Stimulated activated CD4-positive, alpha-beta T cell treated with anti-CD3 and anti-CD28 coated beads, Interleukin-2, amount 100 ng/mL, for 24 hours (primary cell): Measurements from ENCODE around the gene AP1M1.
"Not testable (repeated sequence)": the region's sequence is repeated elsewhere in the genome, so short reads cannot be mapped to it uniquely, and the experiment has no call there.

Experiments
- DNase-seq, 2 donors: peaks; one replicate each; pipeline ENCODE4 v3.0.0-alpha.2; 2020

Gene AP1M1

GRCh38 chr19:16265890-16266585, 68.3 kb downstream of the AP1M1 start:
- DNase-seq: no peak

GRCh38 chr19:16266586-16266942, 68.9 kb downstream of the AP1M1 start:
- peak; percentile 45 to 47 for DNase-seq

- DNase-seq: peak; percentile 39 to 52
Observed at GRCh38 chr19:16268676-16269319, 71.1 kb downstream of the AP1M1 start.

GRCh38 chr19:16272945-16273344, 75.2 kb downstream of the AP1M1 start:
- DNase-seq: no peak

GRCh38 chr19:16274447-16274846, 76.7 kb downstream of the AP1M1 start:
- no peak for DNase-seq

GRCh38 chr19:16280306-16280705, 82.6 kb downstream of the AP1M1 start:
- DNase-seq: no peak

GRCh38 chr19:16281743-16282142, 84.0 kb downstream of the AP1M1 start:
- DNase-seq: no peak

- peak; percentile 75 to 85 for DNase-seq
Observed at GRCh38 chr19:16283210-16284061, 85.7 kb downstream of the AP1M1 start.

GRCh38 chr19:16284505-16284904, 86.8 kb downstream of the AP1M1 start:
- DNase-seq: no peak

- DNase-seq: not testable (repeated sequence)
Observed at GRCh38 chr19:16285079-16285478, 87.4 kb downstream of the AP1M1 start.

- no peak for DNase-seq
Observed at GRCh38 chr19:16285769-16286498, 88.2 kb downstream of the AP1M1 start.

- no peak for DNase-seq
Observed at GRCh38 chr19:16288544-16288943, 90.8 kb downstream of the AP1M1 start.

GRCh38 chr19:16289594-16289993, 91.9 kb downstream of the AP1M1 start:
- DNase-seq: no peak

- no peak for DNase-seq
Observed at GRCh38 chr19:16290692-16291091, 93.0 kb downstream of the AP1M1 start.

- no peak for DNase-seq
Observed at GRCh38 chr19:16293118-16294091, 95.7 kb downstream of the AP1M1 start.

GRCh38 chr19:16295057-16295456, 97.3 kb downstream of the AP1M1 start:
- DNase-seq: no peak
